Ecto neural progenitor cell (in vitro differentiated cells): Measurements from ENCODE around the gene COA6.

Experiments
- DNase-seq: peaks from one replicate; pipeline ENCODE4 v3.0.0-alpha.2; 2018; ENCODE audit warnings: low spot score

COA6 gene

DNA sequence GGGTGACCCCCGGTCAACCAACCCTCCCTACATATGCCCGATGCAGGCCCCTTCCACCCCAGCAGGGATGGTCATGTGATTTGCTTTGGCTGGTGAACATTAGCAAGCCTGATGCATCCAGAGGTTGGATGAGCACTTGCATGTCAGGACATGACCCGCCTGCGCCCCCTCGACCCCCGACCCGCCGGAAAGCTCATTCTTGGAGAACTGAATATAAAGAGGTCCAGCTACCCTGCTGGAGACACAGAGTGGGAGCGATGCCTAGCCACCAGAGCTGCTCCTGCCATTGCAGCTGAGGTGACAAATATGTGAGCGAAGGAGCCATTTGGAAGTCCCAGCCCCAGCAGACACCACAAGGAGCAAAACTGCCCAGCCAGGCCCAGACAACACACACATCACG lies 39.6 kb downstream of the COA6 start:
- no peak for DNase-seq

DNA sequence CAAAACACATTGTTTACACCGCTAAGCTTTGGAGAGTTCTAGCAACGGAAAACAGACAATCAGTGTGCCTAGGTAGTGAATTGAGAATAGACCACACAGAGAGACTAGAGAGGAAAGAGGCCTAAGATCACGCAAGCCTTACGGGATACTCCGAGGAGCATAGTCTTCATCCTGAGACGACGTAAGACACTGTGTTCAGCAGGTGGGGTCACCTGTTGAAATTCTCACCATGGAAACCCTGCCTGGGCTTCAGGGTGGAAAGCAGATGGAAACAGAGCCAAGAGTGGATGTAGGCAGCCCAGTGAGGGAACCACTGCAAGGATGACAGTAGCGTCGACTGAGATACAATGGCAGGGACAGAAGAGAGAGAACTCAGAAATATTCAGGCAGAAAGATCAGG lies 40.2 kb downstream of the COA6 start:
- DNase-seq, result no peak

DNA sequence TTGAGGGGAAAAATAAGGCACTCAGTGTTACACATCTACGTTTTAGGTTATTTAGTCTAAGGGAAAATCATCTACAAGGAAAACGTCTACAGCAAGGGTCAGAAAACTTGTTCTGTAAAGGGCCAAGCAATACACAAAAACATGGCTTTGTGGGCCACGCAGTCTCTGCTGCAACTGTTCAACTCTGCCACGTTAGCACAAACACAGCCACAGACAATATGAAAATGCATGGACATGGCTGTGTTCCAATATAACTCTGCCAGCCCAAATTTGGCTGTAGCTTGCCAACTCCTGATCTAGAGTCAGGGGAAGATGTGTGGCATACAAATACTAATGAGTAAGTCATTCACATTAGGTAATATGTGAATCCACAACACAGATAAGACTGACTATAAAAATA lies 40.7 kb downstream of the COA6 start:
- no peak for DNase-seq

DNA sequence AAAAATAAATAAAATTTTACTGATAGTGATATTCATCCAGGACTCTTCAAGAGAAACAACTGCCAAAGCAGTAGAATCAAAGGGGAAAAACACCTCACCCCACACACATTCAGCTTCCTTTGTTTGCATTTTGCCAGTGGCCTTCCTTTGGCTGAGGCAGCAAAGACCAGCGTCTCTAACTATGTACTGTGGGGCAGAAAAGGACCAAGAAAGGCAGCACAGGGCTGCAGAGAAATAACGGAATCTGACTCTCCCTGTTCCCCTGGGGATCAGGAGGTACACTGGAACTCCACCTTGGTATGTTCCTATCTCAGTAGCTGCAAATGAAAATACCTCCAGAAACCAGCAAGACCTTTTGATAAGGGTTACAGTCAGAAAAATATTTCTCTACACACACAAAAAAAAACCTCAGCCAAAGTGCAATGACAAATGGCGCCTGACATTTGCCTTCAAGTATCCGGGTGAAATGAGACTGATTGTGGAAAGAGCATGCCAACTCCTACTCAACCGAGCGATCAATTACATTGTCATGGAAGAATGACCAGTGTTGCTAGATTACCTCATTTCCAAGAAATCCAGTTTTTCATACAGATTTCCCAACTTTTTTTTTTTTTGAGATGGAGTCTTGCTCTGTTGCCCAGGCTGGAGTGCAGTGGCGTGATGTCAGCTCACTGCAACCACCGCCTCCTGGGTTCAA lies 54.8 kb downstream of the COA6 start:
- no peak for DNase-seq

DNA sequence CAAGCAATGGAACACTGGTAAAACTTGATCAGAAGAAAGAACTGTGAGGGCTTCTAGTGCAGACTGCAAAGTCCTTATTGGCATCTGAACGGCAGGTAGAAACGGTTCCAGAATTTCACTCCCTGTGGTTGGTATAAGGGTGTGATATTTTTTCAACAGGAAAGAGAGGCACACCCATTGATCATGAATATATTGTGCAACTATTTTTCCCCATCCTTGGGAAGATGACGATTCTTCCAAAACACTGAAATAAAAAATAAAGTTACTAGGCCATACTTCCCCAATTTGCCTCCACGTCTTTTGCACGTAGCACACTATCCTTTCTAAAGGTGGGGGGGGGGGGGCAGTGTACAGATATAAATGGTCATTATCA lies 56.2 kb downstream of the COA6 start:
- no peak for DNase-seq

DNA sequence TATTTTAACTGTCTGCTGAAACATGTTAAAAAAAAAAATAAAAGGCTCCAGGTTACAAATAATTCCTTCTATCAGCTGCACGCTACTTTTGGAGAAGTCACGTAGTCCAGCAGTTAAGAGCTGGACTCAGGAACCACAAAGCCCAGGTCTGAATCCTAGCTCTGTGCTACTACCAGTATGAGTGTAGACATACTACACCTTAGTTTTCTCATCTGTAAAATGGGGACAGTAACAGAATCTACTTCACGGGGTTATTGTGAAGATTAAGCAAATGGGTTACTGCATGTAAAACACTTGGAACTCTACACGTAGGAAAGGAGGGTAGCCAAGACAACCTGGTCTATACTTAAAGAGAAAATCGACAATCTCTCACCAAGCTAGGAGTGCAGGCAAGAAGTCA lies 57.4 kb downstream of the COA6 start:
- no peak for DNase-seq

DNA sequence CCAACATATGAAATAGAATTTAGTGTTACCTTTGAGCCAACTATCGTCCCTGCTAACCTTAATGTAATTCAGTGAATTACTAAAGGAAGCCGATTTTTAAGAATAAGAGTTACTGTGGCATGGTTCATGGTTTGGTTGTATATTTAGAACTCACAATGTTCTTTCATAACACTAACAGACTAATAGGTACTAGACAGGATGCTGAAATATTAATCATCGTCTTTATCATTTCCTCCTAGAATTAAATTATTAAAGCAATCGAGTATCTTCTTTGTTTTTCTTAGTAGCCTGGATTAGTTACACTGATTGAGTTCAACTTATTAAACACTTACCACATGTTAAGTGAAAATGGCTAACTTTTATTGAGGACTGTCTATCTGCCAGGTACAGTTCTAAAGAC lies 58.0 kb downstream of the COA6 start:
- DNase-seq, result no peak

DNA sequence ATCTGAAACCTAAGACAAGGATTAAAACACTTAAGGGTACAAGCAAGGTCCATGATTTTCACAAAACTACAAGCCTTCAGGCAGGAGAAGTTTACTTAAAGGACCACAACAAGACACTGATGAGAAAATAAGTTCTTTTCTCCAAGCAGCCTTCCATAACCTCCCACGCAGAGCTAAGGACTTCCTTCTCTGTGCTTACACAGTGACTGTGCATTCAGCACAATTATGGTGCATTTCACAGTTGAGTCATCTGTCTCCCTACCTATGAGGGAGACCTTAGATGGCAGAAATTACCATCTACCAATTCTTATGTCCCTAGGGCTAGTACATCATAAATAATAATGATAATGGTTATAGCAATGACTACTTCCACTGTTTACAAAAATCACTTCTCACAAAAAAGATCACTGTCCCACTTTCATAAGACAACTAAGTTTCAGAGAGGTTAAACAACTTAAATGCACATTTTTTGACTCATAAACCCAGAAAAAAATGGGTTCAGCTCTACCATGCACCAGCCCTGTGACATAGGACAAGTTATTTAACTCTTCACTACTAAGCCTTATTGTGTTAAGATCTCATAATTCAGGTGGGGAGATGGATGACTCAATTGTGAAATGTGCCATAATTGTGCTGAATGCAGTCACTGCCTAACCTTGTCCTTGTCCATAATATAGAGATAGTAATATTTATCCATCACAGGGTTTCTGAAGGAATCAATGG lies 60.5 kb downstream of the COA6 start:
- DNase-seq, result no peak
